ENCODE results near the gene CCR1.
A peak's percentile ranks its signal among the peaks of the same experiment; 100 is the strongest.

Gene CCR1

GRCh38 chr3:46192939-46193338 lies 15.2 kb downstream of the CCR1 start:
- Mint-ChIP-seq H3K27ac (no peak overlapping the region), H3K4me3 (no peak overlapping the region), H3K27me3 (ENCODE audit: low read depth, poor library complexity) (peaks cover 7% of the 10 kb centered on the region), H3K9me3 (peaks cover 38% of the 10 kb centered on the region), H3K4me1 (no peaks in the 10 kb centered on the region), H3K36me3 (ENCODE audit: low read depth) (peaks cover 4% of the 10 kb centered on the region)
- no peak for TF ChIP-seq CTCF (IDR thresholded peaks at IDR 0.05)
- no peak for DNase-seq

GRCh38 chr3:46191730-46192129 lies 16.4 kb downstream of the CCR1 start:
- Mint-ChIP-seq H3K27me3 (ENCODE audit: low read depth, poor library complexity) (peaks cover 9% of the 10 kb centered on the region), H3K4me1 (no peaks in the 10 kb centered on the region), H3K9me3 (peaks cover 34% of the 10 kb centered on the region), H3K36me3 (ENCODE audit: low read depth) (peaks cover 4% of the 10 kb centered on the region), H3K4me3 (no peak overlapping the region), H3K27ac (no peak overlapping the region)
- DNase-seq, result no peak
- no peak for TF ChIP-seq CTCF (IDR thresholded peaks at IDR 0.05)

DNA sequence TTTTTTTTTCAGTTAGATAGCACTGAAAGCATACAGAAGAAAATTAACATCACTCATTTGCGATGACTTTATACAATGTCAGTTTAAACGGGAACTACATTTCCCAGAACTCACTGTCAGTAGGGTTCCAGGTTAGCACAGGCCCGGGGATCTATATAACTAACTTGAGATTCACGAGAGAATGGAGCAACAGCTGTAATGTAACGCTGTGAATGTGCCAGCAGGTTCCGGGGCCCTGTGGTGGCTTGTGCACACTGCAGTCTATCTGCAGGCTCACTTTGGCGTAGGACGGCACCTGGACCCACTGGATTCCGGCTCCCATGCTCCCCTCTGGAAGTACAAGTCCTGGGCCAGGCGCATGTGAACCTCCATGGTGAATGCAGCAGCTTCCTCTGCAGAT lies 19.4 kb downstream of the CCR1 start:
- no peaks in the 10 kb centered on the region for H3K4me1 Mint-ChIP-seq
- peaks cover 9% of the 10 kb centered on the region for H3K27me3 Mint-ChIP-seq (ENCODE audit: low read depth, poor library complexity)
- no peak overlapping the region for H3K4me3 Mint-ChIP-seq
- TF ChIP-seq CTCF (IDR thresholded peaks at IDR 0.05), result no peak
- peaks cover 14% of the 10 kb centered on the region for H3K9me3 Mint-ChIP-seq
- no peaks in the 10 kb centered on the region for H3K36me3 Mint-ChIP-seq (ENCODE audit: low read depth)
- no peak for DNase-seq
- no peak overlapping the region for H3K27ac Mint-ChIP-seq

DNA sequence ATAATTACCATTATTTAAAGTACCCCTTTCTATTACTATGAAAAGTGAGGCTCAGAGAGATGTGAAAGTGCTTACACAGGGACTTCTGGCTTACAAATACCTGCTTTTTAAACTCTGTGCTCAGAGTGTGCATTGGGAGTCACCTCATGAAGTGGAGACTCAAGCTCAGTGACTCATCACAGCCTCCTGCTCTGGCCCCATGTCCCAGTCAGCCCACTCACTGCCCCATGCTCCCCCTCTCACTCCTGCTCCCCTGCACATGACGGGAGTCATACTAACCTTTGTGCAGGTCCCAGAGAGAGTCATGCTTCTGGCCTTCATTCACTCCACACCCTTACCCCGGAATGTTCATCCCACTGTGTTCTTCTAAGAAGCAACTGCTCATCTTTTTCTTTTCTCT lies 20.2 kb downstream of the CCR1 start:
- Mint-ChIP-seq H3K4me3 (no peak overlapping the region), H3K27ac (peak overlapping the region; percentile 68), H3K36me3 (ENCODE audit: low read depth) (no peaks in the 10 kb centered on the region), H3K4me1 (no peaks in the 10 kb centered on the region), H3K27me3 (ENCODE audit: low read depth, poor library complexity) (peaks cover 9% of the 10 kb centered on the region), H3K9me3 (peaks cover 5% of the 10 kb centered on the region)
- TF ChIP-seq CTCF (IDR thresholded peaks at IDR 0.05), result no peak
- DNase-seq, result no peak

GRCh38 chr3:46187341-46187700 lies 20.8 kb downstream of the CCR1 start:
- Mint-ChIP-seq H3K4me3 (no peak overlapping the region), H3K36me3 (ENCODE audit: low read depth) (no peaks in the 10 kb centered on the region), H3K4me1 (no peaks in the 10 kb centered on the region), H3K9me3 (peaks cover 4% of the 10 kb centered on the region), H3K27me3 (ENCODE audit: low read depth, poor library complexity) (peaks cover 9% of the 10 kb centered on the region), H3K27ac (no peak overlapping the region)
- no peak for TF ChIP-seq CTCF (IDR thresholded peaks at IDR 0.05)
- DNase-seq, result no peak

GRCh38 chr3:46186471-46187340 lies 21.4 kb downstream of the CCR1 start:
- peaks cover 9% of the 10 kb centered on the region for H3K27me3 Mint-ChIP-seq (ENCODE audit: low read depth, poor library complexity)
- DNase-seq, result no peak
- H3K9me3 Mint-ChIP-seq, result peaks cover 4% of the 10 kb centered on the region
- H3K4me1 Mint-ChIP-seq, result no peaks in the 10 kb centered on the region
- H3K27ac Mint-ChIP-seq, result peak overlapping the region; percentile 35
- H3K4me3 Mint-ChIP-seq, result no peak overlapping the region
- TF ChIP-seq CTCF (IDR thresholded peaks at IDR 0.05), result no peak
- no peaks in the 10 kb centered on the region for H3K36me3 Mint-ChIP-seq (ENCODE audit: low read depth)

Measured in nephron progenitor cell (in vitro differentiated cells).